Activated CD4-positive, alpha-beta T cell treated with anti-CD3 and anti-CD28 coated beads, Interleukin-2, Interleukin-6, amounts not matched to agents 100 ng/mL and 50 ng/mL, durations not matched to agents 16 hours and 8 hours (primary cell): ENCODE data around the gene FICD.
"Not testable (repeated sequence)": the region's sequence is repeated elsewhere in the genome, so short reads cannot be mapped to it uniquely, and the experiment has no call there.

ENCODE experiments used
- DNase-seq: peaks from one replicate; pipeline ENCODE4 v3.0.0-alpha.2; 2020

The FICD gene

GRCh38 chr12:108538616-108539195 is 23.6 kb downstream of the FICD start:
- DNase-seq, result no peak

- no peak for DNase-seq
Measured at GRCh38 chr12:108542320-108542719, 27.2 kb downstream of the FICD start.

- DNase-seq, result no peak
Measured at GRCh38 chr12:108543652-108544051, 28.6 kb downstream of the FICD start.

DNA sequence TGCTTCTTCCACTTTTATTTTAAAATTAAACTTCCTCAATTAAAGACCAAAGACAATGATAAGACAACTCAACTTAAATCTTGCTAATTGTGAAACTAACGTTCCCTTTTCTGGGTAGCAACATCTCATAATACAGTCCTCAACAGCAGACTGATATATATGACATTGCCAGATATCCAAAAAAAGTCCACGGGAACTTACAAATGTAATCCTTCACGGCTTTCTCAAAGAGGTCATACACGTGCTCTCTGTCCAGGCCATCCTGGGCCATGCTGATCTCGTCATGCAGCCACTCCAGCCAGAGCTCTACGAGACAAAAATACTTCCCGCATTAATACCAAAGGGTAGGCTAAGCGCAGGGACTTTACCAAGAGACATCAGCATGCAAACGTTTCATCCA is 32.6 kb downstream of the FICD start:
- no peak for DNase-seq

DNA sequence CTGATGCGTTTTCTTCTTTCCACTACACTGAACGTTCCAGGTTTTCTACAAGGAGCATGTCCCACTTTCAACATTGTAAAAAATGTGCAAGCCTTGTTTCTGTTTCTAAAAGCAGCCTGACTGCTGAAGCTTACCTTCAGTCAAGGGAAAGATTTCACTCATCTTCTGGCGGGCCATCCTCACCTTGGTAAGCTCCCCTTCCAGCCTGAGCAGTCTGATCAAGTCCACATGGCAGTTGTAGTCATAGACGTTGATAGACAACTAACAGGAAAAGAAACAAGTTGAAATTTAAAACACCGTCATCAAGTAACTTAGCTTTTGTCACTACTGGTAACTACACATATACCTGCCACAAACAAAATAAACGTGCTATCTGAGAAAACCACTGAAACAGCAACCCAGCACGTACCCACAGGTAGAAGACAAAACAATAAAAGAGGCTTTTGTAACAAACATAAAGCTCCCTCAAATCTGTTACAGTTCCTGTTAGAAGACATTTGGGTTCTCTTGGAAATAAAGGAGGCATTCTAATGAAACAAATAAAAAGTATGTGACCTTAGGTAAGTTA is 34.0 kb downstream of the FICD start:
- DNase-seq, result no peak

DNA sequence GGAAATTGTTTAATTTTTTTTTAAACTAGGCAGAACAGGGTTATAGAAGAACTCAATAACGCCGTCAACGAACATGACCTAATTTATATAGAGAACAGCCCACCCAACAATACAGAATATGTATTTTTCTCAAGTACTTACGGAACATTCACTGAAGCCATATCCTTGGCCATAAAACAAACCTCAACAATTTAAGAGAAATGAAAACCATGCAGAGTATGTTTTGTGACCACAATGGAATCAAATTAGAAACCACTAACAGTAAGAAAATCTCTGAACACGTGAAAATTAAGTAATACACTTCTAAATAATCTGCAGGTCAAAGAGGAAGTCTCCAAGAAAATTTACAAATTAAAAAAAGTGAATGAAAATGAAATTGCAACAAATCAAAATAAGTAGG is 36.5 kb downstream of the FICD start:
- no peak for DNase-seq

DNA sequence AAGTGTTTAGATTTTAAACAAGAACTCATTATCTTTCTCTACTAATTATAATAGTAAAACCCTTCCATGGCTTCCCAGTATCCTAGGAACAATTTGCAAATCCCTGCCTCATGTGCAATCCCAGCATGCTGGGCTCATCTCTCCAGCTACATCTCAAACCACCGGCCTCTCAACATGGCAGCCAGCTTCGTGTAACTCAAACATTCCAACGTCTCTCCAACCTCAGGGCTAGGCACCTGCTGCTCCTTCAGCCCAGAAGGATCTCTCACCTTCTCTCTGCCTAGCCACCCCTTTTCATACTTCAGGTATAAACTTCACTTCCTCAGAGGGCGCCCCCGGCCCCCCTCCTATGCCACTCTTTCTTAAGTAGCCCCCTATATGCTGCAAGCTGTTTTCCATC is 38.7 kb downstream of the FICD start:
- DNase-seq, result no peak

DNA sequence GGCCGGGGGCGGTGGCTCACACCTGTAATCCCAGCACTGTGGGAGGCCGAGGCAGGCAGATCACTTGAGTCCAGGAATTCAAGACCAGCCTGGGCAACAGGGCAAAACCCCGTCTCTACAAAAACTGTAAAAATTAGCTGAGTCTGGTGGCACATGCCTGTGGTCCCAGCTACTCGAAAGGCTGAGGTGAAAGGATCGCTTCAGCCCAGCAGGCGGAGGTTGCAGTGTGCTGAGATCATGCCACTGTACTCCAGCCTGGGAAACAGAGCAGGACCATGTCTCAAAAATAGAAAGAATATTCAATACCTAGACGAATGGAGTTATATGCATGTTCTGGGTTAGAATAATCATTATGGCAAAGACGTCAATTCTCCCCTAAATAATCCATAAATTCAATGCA is 40.3 kb downstream of the FICD start:
- DNase-seq, result not testable (repeated sequence)

DNA sequence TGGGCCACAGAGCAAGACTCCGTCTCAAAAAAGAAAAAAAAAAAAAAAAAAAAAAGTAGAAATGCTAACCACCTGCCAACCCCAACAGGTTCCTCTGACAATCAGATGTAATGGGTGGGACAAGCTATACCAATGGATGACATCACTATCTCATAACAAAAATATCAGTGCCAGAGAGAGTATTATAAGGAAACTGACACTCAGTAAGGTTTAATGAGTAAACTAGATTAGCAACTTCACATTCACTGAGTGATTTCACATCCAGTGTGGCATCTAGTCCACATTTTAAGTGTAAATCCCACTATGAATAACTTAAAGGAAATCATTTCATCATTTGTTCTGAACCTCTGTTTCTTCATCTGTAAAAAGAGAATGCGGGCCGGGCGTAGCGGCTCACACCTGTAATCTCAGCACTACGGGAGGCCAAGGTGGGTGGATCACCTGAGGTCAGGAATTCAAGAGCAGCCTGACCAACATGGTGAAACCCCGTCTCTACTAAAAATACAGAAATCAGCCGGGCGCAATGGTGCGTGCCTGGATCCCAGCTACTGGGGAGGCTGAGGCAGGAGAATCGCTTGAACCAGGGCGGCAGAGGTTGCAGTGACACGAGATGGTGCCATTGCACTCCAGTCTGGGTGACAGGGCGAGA is 44.1 kb downstream of the FICD start:
- DNase-seq, result peak; percentile 53

DNA sequence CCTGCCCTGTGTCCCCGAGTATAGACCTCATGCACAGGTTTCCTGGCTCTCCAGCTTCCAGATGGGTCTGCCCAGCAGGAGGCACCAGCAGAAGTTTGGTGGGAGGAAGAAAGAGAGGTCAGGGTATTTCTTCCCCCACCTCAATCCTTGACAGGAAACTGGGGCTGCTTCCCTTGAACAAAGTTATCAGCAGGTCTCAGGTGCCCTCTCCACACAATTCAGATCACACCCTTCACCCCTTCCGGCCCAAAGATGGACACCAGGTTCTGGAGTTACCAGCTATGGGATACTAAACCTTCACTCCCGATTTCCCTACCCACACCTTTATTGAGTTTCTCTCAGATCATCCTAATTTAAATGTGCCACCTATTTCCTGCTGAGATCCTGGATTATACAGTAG is 44.7 kb downstream of the FICD start:
- DNase-seq, result peak; percentile 27

DNA sequence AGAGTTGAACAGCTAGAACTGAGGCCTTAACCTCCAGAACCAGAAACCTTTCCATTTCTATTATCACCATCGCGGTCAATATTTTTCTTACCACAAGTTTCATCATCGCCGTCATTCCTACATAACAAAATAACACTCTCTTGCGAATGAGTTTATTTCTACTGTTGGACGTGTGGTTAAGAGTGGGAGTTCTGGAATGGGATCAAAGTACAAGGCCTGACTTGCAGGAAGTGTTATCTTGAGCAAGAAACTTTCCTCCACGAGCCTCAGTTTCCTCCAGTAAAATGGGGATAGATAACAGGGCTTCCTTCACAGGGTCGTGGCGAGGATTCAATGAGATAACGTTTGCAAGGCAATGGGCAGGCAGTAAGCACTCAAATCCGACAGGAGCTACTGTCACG is 45.2 kb downstream of the FICD start:
- peak; percentile 18 for DNase-seq

GRCh38 chr12:108560752-108561719 is 46.0 kb downstream of the FICD start, which contains the start of gene SART3:
Gene SART3 (minus strand): TSS chr12:108561173. CDS start chr12:108561154, 19 bp downstream.
- peak; percentile 87 for DNase-seq

DNA sequence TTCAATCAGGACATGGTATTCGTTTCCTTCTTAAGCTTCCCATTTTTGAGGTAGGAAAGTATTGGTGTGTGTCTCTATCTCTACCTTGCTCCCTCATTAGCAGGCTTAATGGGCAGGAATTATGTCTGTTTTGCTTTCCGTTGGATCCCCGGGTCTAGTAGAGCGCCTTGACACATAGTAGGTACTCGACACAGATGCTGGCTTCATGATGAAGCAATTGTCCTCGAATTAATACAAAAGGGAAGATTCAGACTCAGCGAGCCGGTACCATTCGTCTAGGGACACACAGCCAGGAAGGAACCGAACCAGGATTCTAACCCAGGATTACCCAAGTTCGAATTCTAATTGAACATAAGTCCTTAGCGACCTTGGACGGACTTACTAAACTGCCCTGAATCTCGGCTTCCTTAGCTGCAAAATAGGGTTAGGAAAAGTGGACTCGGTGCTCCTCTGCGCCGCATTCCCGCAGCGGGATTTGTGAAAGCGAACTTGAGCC is 46.8 kb downstream of the FICD start:
- DNase-seq, result peak; percentile 30

DNA sequence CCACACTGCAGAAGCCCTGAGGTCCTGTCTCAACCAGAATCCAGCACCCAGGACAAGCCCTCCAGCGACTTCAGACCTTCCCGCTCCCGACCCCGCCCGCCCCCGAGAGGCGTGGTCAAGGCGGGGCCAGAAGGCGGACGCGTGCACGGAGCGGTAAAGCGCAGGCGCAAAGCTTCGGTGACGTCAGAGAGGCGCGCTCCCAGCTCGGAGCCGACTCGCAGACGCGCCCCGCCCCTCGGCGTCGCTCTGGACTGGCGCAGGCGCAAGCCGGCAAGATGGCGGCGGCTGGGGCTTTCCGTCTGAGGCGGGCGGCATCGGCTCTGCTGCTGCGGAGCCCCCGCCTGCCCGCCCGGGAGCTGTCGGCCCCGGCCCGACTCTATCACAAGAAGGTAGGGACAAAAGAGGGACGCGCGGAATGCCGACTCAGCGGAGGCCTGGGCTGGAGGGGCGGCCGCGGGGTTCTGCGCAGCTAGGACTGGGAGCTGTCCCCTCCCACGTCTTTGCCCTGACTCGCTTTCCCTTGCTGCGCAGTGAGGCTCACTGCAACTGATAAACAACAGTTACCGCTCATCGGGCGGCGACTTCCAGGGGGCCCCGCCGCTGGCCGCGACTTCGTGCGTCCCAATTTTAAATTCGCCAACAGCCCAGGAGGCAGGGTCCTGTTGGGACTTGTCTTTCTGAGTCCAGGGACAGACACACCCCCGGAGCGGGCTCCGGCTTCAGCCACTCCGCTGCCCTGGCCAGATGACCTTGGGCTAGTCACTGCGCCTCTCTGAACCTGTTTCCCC is 47.5 kb downstream of the FICD start, which contains the start of gene ISCU:
Gene ISCU (plus strand): TSS at position 249 of the 788 bp plus-strand sequence. CDS start 27 bp downstream, at position 276.
- peak; percentile 99 for DNase-seq

GRCh38 chr12:108563136-108563803 is 48.2 kb downstream of the FICD start:
- DNase-seq, result peak; percentile 92

GRCh38 chr12:108563804-108564151 is 48.7 kb downstream of the FICD start:
- no peak for DNase-seq

DNA sequence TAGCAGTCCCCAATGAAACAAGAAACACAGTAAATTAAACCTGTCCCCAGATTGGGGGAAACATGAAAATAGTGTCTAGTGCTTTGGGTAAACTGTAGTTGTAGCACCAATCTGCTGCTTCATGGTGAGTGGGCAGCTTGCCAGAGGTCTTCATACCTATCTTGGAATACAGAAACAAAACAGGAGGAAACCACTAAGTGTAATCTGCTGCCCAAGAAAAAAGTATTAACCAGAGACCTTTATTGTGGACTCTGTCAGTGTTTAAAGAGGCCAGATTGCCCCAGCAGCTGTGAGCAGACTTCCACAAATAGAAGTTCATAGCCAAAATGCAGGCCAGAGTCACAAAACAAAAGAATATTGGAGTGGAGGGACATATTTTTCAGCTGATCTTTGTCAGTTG is 49.6 kb downstream of the FICD start:
- DNase-seq, result no peak

DNA sequence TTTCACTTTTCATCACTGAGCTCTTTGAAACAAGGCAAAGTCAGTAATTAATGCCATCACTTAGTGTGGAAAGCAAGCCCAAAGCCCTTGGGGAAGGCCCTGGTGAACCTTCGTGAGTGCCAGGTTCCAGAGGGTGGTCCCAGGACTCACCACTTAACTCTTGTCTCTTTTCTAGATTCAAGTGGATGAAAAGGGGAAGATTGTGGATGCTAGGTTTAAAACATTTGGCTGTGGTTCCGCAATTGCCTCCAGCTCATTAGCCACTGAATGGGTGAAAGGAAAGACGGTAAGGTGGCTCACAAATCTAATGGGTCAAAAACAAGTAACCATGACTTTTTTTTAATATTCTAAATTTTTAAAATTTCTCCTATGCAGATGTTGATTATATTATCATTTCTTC is 50.1 kb downstream of the FICD start:
- DNase-seq, result no peak

DNA sequence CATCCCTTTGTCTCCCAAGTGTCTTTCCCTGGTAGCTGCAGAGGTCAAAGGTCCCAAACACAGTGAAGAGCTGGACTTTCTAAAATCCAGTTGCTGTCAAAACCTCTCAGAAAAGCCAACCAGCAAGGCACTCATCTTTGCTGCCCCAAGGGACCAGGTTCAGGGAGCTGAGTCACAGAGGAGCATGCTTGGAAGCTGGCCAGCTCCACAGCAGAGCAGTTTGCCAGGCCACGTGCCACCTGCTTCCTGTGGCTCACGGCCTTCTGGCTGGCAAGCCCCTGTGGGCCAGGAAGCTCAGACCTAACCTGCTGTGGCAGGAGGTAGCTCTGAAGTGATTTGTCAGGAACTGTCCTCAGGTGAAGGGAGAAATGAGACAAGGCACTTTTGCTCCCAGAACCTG is 50.9 kb downstream of the FICD start:
- peak; percentile 66 for DNase-seq

DNA sequence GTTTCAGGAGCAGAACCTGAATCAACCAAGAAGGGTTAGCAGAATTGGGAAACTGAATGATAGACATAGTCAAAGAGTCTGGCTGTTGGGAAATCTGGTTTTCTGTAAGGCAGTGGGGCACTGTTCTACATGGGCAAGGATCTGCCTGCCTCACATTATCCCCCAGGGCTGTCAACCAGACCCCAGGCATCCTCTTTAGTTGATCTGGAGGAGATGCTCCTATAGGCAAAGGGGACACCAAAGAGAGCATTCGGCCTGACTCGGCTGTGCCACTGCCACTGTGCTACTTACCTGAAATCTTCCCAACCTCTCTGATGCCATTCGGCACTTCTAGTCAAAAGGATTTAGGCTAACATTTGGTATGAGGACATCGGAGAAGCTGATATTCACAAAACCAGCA is 51.4 kb downstream of the FICD start:
- no peak for DNase-seq
